Liver (tissue), 9 donors: ENCODE measurements around the gene RHOV. TPM values are rescaled to one million over a fixed set of nuclear protein-coding genes. Genes with fewer than 3 reads are reported as not detected.
A peak's percentile ranks its signal among the peaks of the same experiment; 100 is the strongest.

Experiments used
- DNase-seq: peaks from one replicate; pipeline ENCODE4 v3.0.0-alpha.2; 2017; ENCODE audit warnings: low spot score
- H3K27ac ChIP-seq, 2 donors: one replicate each; pipeline ENCODE4 v1.7.0; 2013; ENCODE audit warnings: inconsistent platforms in 2 of 2, low read length in 2 of 2, control low read depth in 1 of 2, low read depth in 1 of 2, mild to moderate bottlenecking in 1 of 2
- H3K27me3 ChIP-seq, 4 donors: one replicate each; pipeline versions ENCODE4 v1.6.1 to v1.7.0; 2013; ENCODE audit warnings: low read length in 3 of 4, inconsistent platforms in 1 of 4, mild to moderate bottlenecking in 1 of 4, moderate library complexity in 1 of 4; ENCODE audit not compliant: control insufficient read depth in 4 of 4, insufficient read depth in 4 of 4
- H3K36me3 ChIP-seq, 4 donors: one replicate each; pipeline versions ENCODE4 v1.6.1 to v1.7.0; 2013; ENCODE audit warnings: low read length in 3 of 4, mild to moderate bottlenecking in 3 of 4, low read depth in 1 of 4, moderate library complexity in 1 of 4; ENCODE audit not compliant: control insufficient read depth in 4 of 4, insufficient read depth in 3 of 4
- H3K4me1 ChIP-seq, 4 donors: one replicate each; pipeline versions ENCODE4 v1.6.1 to v1.7.0; 2013; ENCODE audit warnings: low read length in 3 of 4, mild to moderate bottlenecking in 3 of 4, moderate library complexity in 1 of 4; ENCODE audit not compliant: control insufficient read depth in 4 of 4, insufficient read depth in 4 of 4
- H3K4me3 ChIP-seq, 3 donors: one replicate each; pipeline versions ENCODE4 v1.6.1 to v1.7.0; 2013; ENCODE audit warnings: low read length in 3 of 3, control low read depth in 1 of 3, low read depth in 1 of 3, mild to moderate bottlenecking in 1 of 3
- H3K9ac ChIP-seq, 2 donors: one replicate each; pipeline ENCODE4 v1.7.0; 2013; ENCODE audit warnings: low read length in 2 of 2, mild to moderate bottlenecking in 2 of 2, moderate library complexity in 2 of 2, control low read depth in 1 of 2, low read depth in 1 of 2
- H3K9me3 ChIP-seq, 4 donors: one replicate each; pipeline versions ENCODE4 v1.6.1 to v1.7.0; 2013; ENCODE audit warnings: low read length in 3 of 4; ENCODE audit not compliant: control insufficient read depth in 4 of 4
- EGR1 ChIP-seq, 2 donors: IDR thresholded peaks; 2 replicates each; pipeline ENCODE4 v1.6.1; 2016 to 2018; ENCODE audit warnings: antibody characterized with exemption in 2 of 2, low read depth in 2 of 2
- FOXA1 ChIP-seq: IDR thresholded peaks from 2 replicates; pipeline ENCODE4 v1.6.1; 2016; ENCODE audit warnings: antibody characterized with exemption
- FOXA2 ChIP-seq: IDR thresholded peaks from 2 replicates; pipeline ENCODE4 v1.6.1; 2016; ENCODE audit warnings: antibody characterized with exemption
- GABPA ChIP-seq, 2 donors: IDR thresholded peaks in 1 of 2; conservative IDR thresholded peaks in 1 of 2; 2 replicates each; pipeline ENCODE4 v1.6.1; 2016; ENCODE audit warnings: antibody characterized with exemption in 2 of 2, mild to moderate bottlenecking in 1 of 2, moderate library complexity in 1 of 2
- HNF4A ChIP-seq, 2 donors: conservative IDR thresholded peaks; 2 replicates each; pipeline ENCODE4 v1.6.1; 2016; ENCODE audit warnings: antibody characterized with exemption in 2 of 2, mild to moderate bottlenecking in 2 of 2
- HNF4G ChIP-seq: IDR thresholded peaks from 2 replicates; pipeline ENCODE4 v1.6.1; 2016; ENCODE audit warnings: antibody characterized with exemption
- JUND ChIP-seq, 2 donors: IDR thresholded peaks; 2 replicates each; pipeline ENCODE4 v1.6.1; 2016; ENCODE audit warnings: antibody characterized with exemption in 2 of 2
- NR2F2 ChIP-seq: IDR thresholded peaks from 2 replicates; pipeline ENCODE4 v1.6.1; 2016; ENCODE audit warnings: antibody characterized with exemption
- RAD21 ChIP-seq, 2 donors: IDR thresholded peaks; 2 replicates each; pipeline ENCODE4 v1.6.1; 2016; ENCODE audit warnings: antibody characterized with exemption in 2 of 2, mild to moderate bottlenecking in 2 of 2
- RXRA ChIP-seq, 2 donors: IDR thresholded peaks; 2 replicates each; pipeline ENCODE4 v1.6.1; 2017 to 2018; ENCODE audit warnings: antibody characterized with exemption in 2 of 2, mild to moderate bottlenecking in 1 of 2
- SP1 ChIP-seq: IDR thresholded peaks from 2 replicates; pipeline ENCODE4 v1.6.1; 2018; ENCODE audit warnings: antibody characterized with exemption, mild to moderate bottlenecking
- TAF1 ChIP-seq: conservative IDR thresholded peaks from 2 replicates; pipeline ENCODE4 v1.6.1; 2016; ENCODE audit warnings: antibody characterized with exemption, mild to moderate bottlenecking
- YY1 ChIP-seq: IDR thresholded peaks from 2 replicates; pipeline ENCODE4 v1.6.1; 2016; ENCODE audit warnings: antibody characterized with exemption, mild to moderate bottlenecking
- ZBTB33 ChIP-seq: IDR thresholded peaks from 2 replicates; pipeline ENCODE4 v1.6.1; 2016; ENCODE audit warnings: antibody characterized with exemption
- WGBS: extraction: QIAGEN DNeasy Blood & Tissue Kit; methylation state at CpG from one replicate; pipeline ENCODE4 v1.1.7; 2013; 5-methylcytosine and 5-hydroxymethylcytosine counted together
- polyA plus RNA-seq, 2 donors: library from polyadenylated mRNA; stranded (reverse) in 1 of 2; unstranded in 1 of 2; fragments of 200-250 nt in 1 of 2; fragments of >200 nt in 1 of 2; fragmentation: Nextera tagmentation in 1 of 2; extraction: Ambion mirVana in 1 of 2; gene quantifications; one replicate each; pipeline versions ENCODE4 v1.2.1 to v1.2.3, GENCODE V29; 2013 to 2015
- total RNA-seq, 2 donors: library from RNA; depleted of rRNA; stranded (reverse); fragments of >200 nt; gene quantifications; one replicate each; pipeline ENCODE4 v1.2.3, GENCODE V29; 2014
- TF ChIP-seq, protein P1 (sequence below): IDR thresholded peaks from 2 replicates; pipeline ENCODE4 v1.6.1; 2016; ENCODE audit warnings: antibody characterized with exemption
- TF ChIP-seq, protein P2 (sequence below): fragments of 150-350 bp; IDR thresholded peaks from 2 replicates; pipeline ENCODE4 v1.5.1; 2017; ENCODE audit warnings: improper control_type of control experiment, low read depth, low read length; ENCODE audit not compliant: missing input control
- TF ChIP-seq, protein P3 (sequence below): IDR thresholded peaks from 2 replicates; pipeline ENCODE4 v1.6.1; 2016; ENCODE audit warnings: antibody characterized with exemption, mild to moderate bottlenecking
- donor health status: healthy.
- donor health status: healthy.
- donor health status: healthy.
- donor health status: healthy.
- donor health status: healthy.

Gene RHOV
- total and polyA plus RNA-seq, 4 donors, result 0.05 TPM; not detected in 3

- no peaks in the 10 kb centered on the region for H3K9me3 ChIP-seq
- DNase-seq, result no peak
- no peak overlapping the region for H3K9ac ChIP-seq
- TF ChIP-seq TAF1 (no peak), FOXA2 (no peak), ZBTB33 (no peak), FOXA1 (no peak), SP1 (no peak), GABPA (IDR thresholded peaks at IDR 0.05 in 1 of 2, conservative IDR thresholded peaks at IDR 0.05 in 1 of 2) (no peak), NR2F2 (no peak), EGR1 (IDR thresholded peaks at IDR 0.05; ENCODE audit: low read depth in 2 of 2) (no peak)
- H3K27ac ChIP-seq, result no peak overlapping the region
- H3K4me3 ChIP-seq, result peak overlapping the region in 2 of 3 donors; percentile 1 to 46
- 57% methylated on average over 12 of the region's 12 CpGs for WGBS
- H3K36me3 ChIP-seq, result no peaks in the 10 kb centered on the region
- H3K27me3 ChIP-seq, result peaks cover 0 to 2% (median 1%) of the 10 kb centered on the region in 4 donors
- H3K4me1 ChIP-seq, result peaks cover 8 to 20% (median 10%) of the 10 kb centered on the region in 4 donors
These were observed 29.0 kb downstream of the RHOV start for GRCh38 chr15:40845036-40845435.

DNA sequence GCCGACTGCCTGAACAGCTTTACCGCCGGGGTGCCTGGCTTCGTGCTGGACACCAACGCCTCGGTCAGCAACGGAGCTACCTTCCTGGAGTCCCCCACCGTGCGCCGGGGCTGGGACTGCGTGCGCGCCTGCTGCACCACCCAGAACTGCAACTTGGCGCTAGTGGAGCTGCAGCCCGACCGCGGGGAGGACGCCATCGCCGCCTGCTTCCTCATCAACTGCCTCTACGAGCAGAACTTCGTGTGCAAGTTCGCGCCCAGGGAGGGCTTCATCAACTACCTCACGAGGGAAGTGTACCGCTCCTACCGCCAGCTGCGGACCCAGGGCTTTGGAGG is 29.4 kb downstream of the RHOV start:
- peak overlapping the region in 2 of 3 donors; percentile 1 to 46 for H3K4me3 ChIP-seq
- no peaks in the 10 kb centered on the region for H3K36me3 ChIP-seq
- no peak for DNase-seq
- H3K27me3 ChIP-seq, result peaks cover 0 to 2% (median 1%) of the 10 kb centered on the region in 4 donors
- TF ChIP-seq FOXA1 (no peak), RXRA (IDR thresholded peaks at IDR 0.05) (no peak), SP1 (no peak), YY1 (no peak), ZBTB33 (no peak), HNF4G (no peak), FOXA2 (no peak), NR2F2 (no peak), EGR1 (IDR thresholded peaks at IDR 0.05; ENCODE audit: low read depth in 2 of 2) (no peak), JUND (IDR thresholded peaks at IDR 0.05) (no peak), HNF4A (conservative IDR thresholded peaks at IDR 0.05) (no peak), TAF1 (no peak), RAD21 (IDR thresholded peaks at IDR 0.05) (no peak)
- TF ChIP-seq, protein P1, sequence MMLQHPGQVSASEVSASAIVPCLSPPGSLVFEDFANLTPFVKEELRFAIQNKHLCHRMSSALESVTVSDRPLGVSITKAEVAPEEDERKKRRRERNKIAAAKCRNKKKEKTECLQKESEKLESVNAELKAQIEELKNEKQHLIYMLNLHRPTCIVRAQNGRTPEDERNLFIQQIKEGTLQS, result no peak
- TF ChIP-seq, protein P2, sequence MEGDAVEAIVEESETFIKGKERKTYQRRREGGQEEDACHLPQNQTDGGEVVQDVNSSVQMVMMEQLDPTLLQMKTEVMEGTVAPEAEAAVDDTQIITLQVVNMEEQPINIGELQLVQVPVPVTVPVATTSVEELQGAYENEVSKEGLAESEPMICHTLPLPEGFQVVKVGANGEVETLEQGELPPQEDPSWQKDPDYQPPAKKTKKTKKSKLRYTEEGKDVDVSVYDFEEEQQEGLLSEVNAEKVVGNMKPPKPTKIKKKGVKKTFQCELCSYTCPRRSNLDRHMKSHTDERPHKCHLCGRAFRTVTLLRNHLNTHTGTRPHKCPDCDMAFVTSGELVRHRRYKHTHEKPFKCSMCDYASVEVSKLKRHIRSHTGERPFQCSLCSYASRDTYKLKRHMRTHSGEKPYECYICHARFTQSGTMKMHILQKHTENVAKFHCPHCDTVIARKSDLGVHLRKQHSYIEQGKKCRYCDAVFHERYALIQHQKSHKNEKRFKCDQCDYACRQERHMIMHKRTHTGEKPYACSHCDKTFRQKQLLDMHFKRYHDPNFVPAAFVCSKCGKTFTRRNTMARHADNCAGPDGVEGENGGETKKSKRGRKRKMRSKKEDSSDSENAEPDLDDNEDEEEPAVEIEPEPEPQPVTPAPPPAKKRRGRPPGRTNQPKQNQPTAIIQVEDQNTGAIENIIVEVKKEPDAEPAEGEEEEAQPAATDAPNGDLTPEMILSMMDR, result no peak
- TF ChIP-seq, protein P3, sequence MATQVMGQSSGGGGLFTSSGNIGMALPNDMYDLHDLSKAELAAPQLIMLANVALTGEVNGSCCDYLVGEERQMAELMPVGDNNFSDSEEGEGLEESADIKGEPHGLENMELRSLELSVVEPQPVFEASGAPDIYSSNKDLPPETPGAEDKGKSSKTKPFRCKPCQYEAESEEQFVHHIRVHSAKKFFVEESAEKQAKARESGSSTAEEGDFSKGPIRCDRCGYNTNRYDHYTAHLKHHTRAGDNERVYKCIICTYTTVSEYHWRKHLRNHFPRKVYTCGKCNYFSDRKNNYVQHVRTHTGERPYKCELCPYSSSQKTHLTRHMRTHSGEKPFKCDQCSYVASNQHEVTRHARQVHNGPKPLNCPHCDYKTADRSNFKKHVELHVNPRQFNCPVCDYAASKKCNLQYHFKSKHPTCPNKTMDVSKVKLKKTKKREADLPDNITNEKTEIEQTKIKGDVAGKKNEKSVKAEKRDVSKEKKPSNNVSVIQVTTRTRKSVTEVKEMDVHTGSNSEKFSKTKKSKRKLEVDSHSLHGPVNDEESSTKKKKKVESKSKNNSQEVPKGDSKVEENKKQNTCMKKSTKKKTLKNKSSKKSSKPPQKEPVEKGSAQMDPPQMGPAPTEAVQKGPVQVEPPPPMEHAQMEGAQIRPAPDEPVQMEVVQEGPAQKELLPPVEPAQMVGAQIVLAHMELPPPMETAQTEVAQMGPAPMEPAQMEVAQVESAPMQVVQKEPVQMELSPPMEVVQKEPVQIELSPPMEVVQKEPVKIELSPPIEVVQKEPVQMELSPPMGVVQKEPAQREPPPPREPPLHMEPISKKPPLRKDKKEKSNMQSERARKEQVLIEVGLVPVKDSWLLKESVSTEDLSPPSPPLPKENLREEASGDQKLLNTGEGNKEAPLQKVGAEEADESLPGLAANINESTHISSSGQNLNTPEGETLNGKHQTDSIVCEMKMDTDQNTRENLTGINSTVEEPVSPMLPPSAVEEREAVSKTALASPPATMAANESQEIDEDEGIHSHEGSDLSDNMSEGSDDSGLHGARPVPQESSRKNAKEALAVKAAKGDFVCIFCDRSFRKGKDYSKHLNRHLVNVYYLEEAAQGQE, result no peak
- H3K9ac ChIP-seq, result no peak overlapping the region
- WGBS, result 7% methylated on average over 28 of the region's 28 CpGs
- H3K4me1 ChIP-seq, result peaks cover 8 to 20% (median 10%) of the 10 kb centered on the region in 4 donors
- no peaks in the 10 kb centered on the region for H3K9me3 ChIP-seq
- no peak overlapping the region for H3K27ac ChIP-seq
